Measurements from ENCODE around the gene EIF5.
A peak's percentile ranks its signal among the peaks of the same experiment; 100 is the strongest.

Gene EIF5

GRCh38 chr14:103336191-103336590, 2.2 kb downstream of the EIF5 start:
- peaks cover 51% of the 10 kb centered on the region for H3K4me1 Mint-ChIP-seq (ENCODE audit: low read depth)
- peaks cover 75% of the 10 kb centered on the region for H3K36me3 Mint-ChIP-seq (ENCODE audit: low read depth)
- no peak overlapping the region for H3K4me3 Mint-ChIP-seq
- H3K27me3 Mint-ChIP-seq: no peaks in the 10 kb centered on the region
- intact Hi-C loops (cut with micrococcal nuclease): no loop called here
- peak overlapping the region; percentile 34 for H3K27ac Mint-ChIP-seq
- H3K9me3 Mint-ChIP-seq: no peaks in the 10 kb centered on the region

GRCh38 chr14:103337794-103338193, 3.8 kb downstream of the EIF5 start:
- Mint-ChIP-seq H3K27me3 (no peaks in the 10 kb centered on the region), H3K27ac (no peak overlapping the region), H3K9me3 (no peaks in the 10 kb centered on the region), H3K4me3 (no peak overlapping the region), H3K4me1 (ENCODE audit: low read depth) (peaks cover 45% of the 10 kb centered on the region), H3K36me3 (ENCODE audit: low read depth) (peaks cover 92% of the 10 kb centered on the region)
- intact Hi-C loops (cut with micrococcal nuclease): no loop called here

GRCh38 chr14:103339561-103339960, 5.5 kb downstream of the EIF5 start:
- Mint-ChIP-seq H3K4me1 (ENCODE audit: low read depth) (peaks cover 45% of the 10 kb centered on the region), H3K36me3 (ENCODE audit: low read depth) (peaks cover 97% of the 10 kb centered on the region), H3K27me3 (no peaks in the 10 kb centered on the region), H3K4me3 (no peak overlapping the region), H3K27ac (no peak overlapping the region), H3K9me3 (no peaks in the 10 kb centered on the region)
- intact Hi-C loops (cut with micrococcal nuclease): no loop called here

GRCh38 chr14:103340480-103341212, 6.6 kb downstream of the EIF5 start:
- Mint-ChIP-seq H3K27me3 (no peaks in the 10 kb centered on the region), H3K9me3 (no peaks in the 10 kb centered on the region), H3K4me1 (ENCODE audit: low read depth) (peaks cover 39% of the 10 kb centered on the region), H3K27ac (no peak overlapping the region), H3K36me3 (ENCODE audit: low read depth) (peaks cover 99% of the 10 kb centered on the region), H3K4me3 (no peak overlapping the region)
- intact Hi-C loops (cut with micrococcal nuclease): no loop called here

- Mint-ChIP-seq H3K27ac (no peak overlapping the region), H3K4me1 (ENCODE audit: low read depth) (peaks cover 31% of the 10 kb centered on the region), H3K4me3 (no peak overlapping the region), H3K27me3 (no peaks in the 10 kb centered on the region), H3K36me3 (ENCODE audit: low read depth) (peaks cover 91% of the 10 kb centered on the region), H3K9me3 (no peaks in the 10 kb centered on the region)
- intact Hi-C loops (cut with micrococcal nuclease): no loop called here
Observed at GRCh38 chr14:103341250-103342129, 7.5 kb downstream of the EIF5 start.

GRCh38 chr14:103343164-103343879, 9.3 kb downstream of the EIF5 start:
- H3K9me3 Mint-ChIP-seq: no peaks in the 10 kb centered on the region
- intact Hi-C loops (cut with micrococcal nuclease): no loop called here
- no peaks in the 10 kb centered on the region for H3K27me3 Mint-ChIP-seq
- H3K27ac Mint-ChIP-seq: no peak overlapping the region
- H3K36me3 Mint-ChIP-seq (ENCODE audit: low read depth): peaks cover 73% of the 10 kb centered on the region
- H3K4me1 Mint-ChIP-seq (ENCODE audit: low read depth): peaks cover 24% of the 10 kb centered on the region
- H3K4me3 Mint-ChIP-seq: no peak overlapping the region

- H3K27me3 Mint-ChIP-seq: no peaks in the 10 kb centered on the region
- H3K27ac Mint-ChIP-seq: no peak overlapping the region
- peaks cover 64% of the 10 kb centered on the region for H3K36me3 Mint-ChIP-seq (ENCODE audit: low read depth)
- H3K4me3 Mint-ChIP-seq: no peak overlapping the region
- H3K9me3 Mint-ChIP-seq: no peaks in the 10 kb centered on the region
- intact Hi-C loops (cut with micrococcal nuclease): no loop called here
- peaks cover 19% of the 10 kb centered on the region for H3K4me1 Mint-ChIP-seq (ENCODE audit: low read depth)
Observed at GRCh38 chr14:103343905-103344797, 10.1 kb downstream of the EIF5 start.

GRCh38 chr14:103346286-103346685, 12.2 kb downstream of the EIF5 start:
- no peaks in the 10 kb centered on the region for H3K27me3 Mint-ChIP-seq
- H3K4me1 Mint-ChIP-seq (ENCODE audit: low read depth): peaks cover 8% of the 10 kb centered on the region
- no peaks in the 10 kb centered on the region for H3K9me3 Mint-ChIP-seq
- H3K27ac Mint-ChIP-seq: no peak overlapping the region
- peaks cover 43% of the 10 kb centered on the region for H3K36me3 Mint-ChIP-seq (ENCODE audit: low read depth)
- no peak overlapping the region for H3K4me3 Mint-ChIP-seq
- intact Hi-C loops (cut with micrococcal nuclease): no loop called here

- intact Hi-C loops (cut with micrococcal nuclease): no loop called here
- H3K4me1 Mint-ChIP-seq (ENCODE audit: low read depth): no peaks in the 10 kb centered on the region
- H3K27ac Mint-ChIP-seq: no peak overlapping the region
- H3K36me3 Mint-ChIP-seq (ENCODE audit: low read depth): peaks cover 33% of the 10 kb centered on the region
- H3K27me3 Mint-ChIP-seq: peaks cover 2% of the 10 kb centered on the region
- no peaks in the 10 kb centered on the region for H3K9me3 Mint-ChIP-seq
- no peak overlapping the region for H3K4me3 Mint-ChIP-seq
Observed at GRCh38 chr14:103347091-103347815, 13.2 kb downstream of the EIF5 start.

- H3K27ac Mint-ChIP-seq: no peak overlapping the region
- no peaks in the 10 kb centered on the region for H3K4me1 Mint-ChIP-seq (ENCODE audit: low read depth)
- no peak overlapping the region for H3K4me3 Mint-ChIP-seq
- intact Hi-C loops (cut with micrococcal nuclease): no loop called here
- no peaks in the 10 kb centered on the region for H3K9me3 Mint-ChIP-seq
- H3K36me3 Mint-ChIP-seq (ENCODE audit: low read depth): peaks cover 24% of the 10 kb centered on the region
- peaks cover 7% of the 10 kb centered on the region for H3K27me3 Mint-ChIP-seq
Observed at GRCh38 chr14:103348154-103348553, 14.1 kb downstream of the EIF5 start.

GRCh38 chr14:103349982-103350381, 15.9 kb downstream of the EIF5 start:
- Mint-ChIP-seq H3K27ac (no peak overlapping the region), H3K4me1 (ENCODE audit: low read depth) (no peaks in the 10 kb centered on the region), H3K36me3 (ENCODE audit: low read depth) (peaks cover 6% of the 10 kb centered on the region), H3K27me3 (peaks cover 7% of the 10 kb centered on the region), H3K4me3 (no peak overlapping the region), H3K9me3 (no peaks in the 10 kb centered on the region)
- intact Hi-C loops (cut with micrococcal nuclease): loop anchor here (5.0 kb wide), 1 partner anchor 37 kb away; the partner anchor contains the start of gene MARK3

- Mint-ChIP-seq H3K27ac (no peak overlapping the region), H3K4me3 (no peak overlapping the region), H3K27me3 (peaks cover 7% of the 10 kb centered on the region), H3K4me1 (ENCODE audit: low read depth) (peaks cover 15% of the 10 kb centered on the region), H3K9me3 (no peaks in the 10 kb centered on the region), H3K36me3 (ENCODE audit: low read depth) (no peaks in the 10 kb centered on the region)
- intact Hi-C loops (cut with micrococcal nuclease): loop anchor here (5.0 kb wide), 1 partner anchor 34 kb away; the partner anchor contains the start of gene MARK3
Observed at GRCh38 chr14:103353362-103353761, 19.3 kb downstream of the EIF5 start.

Data from dendritic cell treated with granulocyte-macrophage colony-stimulating factor and Interleukin-4, amounts not matched to agents 40 ng/mL and 50 ng/mL, for 4 days (primary cell).